OCI-LY7 (cell line): ENCODE results near the gene ADSS1. TPM values are rescaled to one million over a fixed set of nuclear protein-coding genes. Genes with fewer than 3 reads are reported as not detected.

Source experiments
- BruUV-seq: library from RNA; stranded (reverse); fragments of 400-500 nt; replicated peaks from 2 replicates; lab custom pipeline; 2021; lab: Mats Ljungman, UMichigan
- CTCF ChIA-PET: fragments of 300-600 bp; sonication (Branson Sonifier 250); formaldehyde crosslinking; loops from one replicate; lab custom pipeline; 2022; ENCODE audit warnings: antibody characterized with exemption; ENCODE audit not compliant: unreplicated experiment; lab: Charles Lee
- POLR2A ChIA-PET: fragments of 300-600 bp; sonication (Branson Sonifier 250); formaldehyde crosslinking; loops from one replicate; lab custom pipeline; 2022; ENCODE audit warnings: antibody characterized with exemption; lab: Charles Lee
- DNase-seq: peaks from one replicate; pipeline ENCODE4 v3.0.0-alpha.2; 2015; ENCODE audit warnings: low spot score
- H2AFZ ChIP-seq: fragments of 200-600 bp; sonication (generic), shearing (Covaris generic); 2 replicates; pipeline ENCODE4 v1.6.1; 2014; ENCODE audit warnings: mild to moderate bottlenecking, antibody characterized with exemption, low read length, moderate library complexity
- H3K27ac ChIP-seq: fragments of 200-600 bp; sonication (generic); 2 replicates; pipeline ENCODE4 v1.5.1; 2014; ENCODE audit warnings: mixed run types, low read depth, mild to moderate bottlenecking, moderate library complexity, low read length, inconsistent platforms; ENCODE audit not compliant: poor library complexity, severe bottlenecking
- H3K36me3 ChIP-seq: fragments of 200-600 bp; sonication (generic); 2 replicates; pipeline ENCODE4 v1.6.1; 2014; ENCODE audit warnings: mild to moderate bottlenecking, antibody characterized with exemption, low read length, moderate library complexity, mixed read lengths; ENCODE audit not compliant: insufficient read depth
- H3K4me1 ChIP-seq: fragments of 200-600 bp; sonication (generic); 2 replicates; pipeline ENCODE4 v1.5.1; 2014; ENCODE audit warnings: mild to moderate bottlenecking, low read length; ENCODE audit not compliant: insufficient read depth, poor library complexity, severe bottlenecking
- H3K4me2 ChIP-seq: fragments of 200-600 bp; sonication (generic); 2 replicates; pipeline ENCODE4 v1.6.1; 2014; ENCODE audit warnings: mild to moderate bottlenecking, low read length
- H3K4me3 ChIP-seq: fragments of 200-600 bp; sonication (generic); 2 replicates; pipeline ENCODE4 v1.5.1; 2014; ENCODE audit warnings: mild to moderate bottlenecking, low read depth, low read length; ENCODE audit not compliant: poor library complexity, severe bottlenecking
- H3K79me2 ChIP-seq: fragments of 200-600 bp; sonication (generic); 2 replicates; pipeline ENCODE4 v1.6.1; 2016; ENCODE audit warnings: low read depth, mild to moderate bottlenecking, low read length, moderate library complexity, mixed read lengths; ENCODE audit not compliant: insufficient read depth
- H3K9me2 ChIP-seq: fragments of 200-600 bp; sonication (generic); 2 replicates; pipeline ENCODE4 v1.6.1; 2016; ENCODE audit warnings: mild to moderate bottlenecking, low read length, mixed read lengths; ENCODE audit not compliant: insufficient read depth
- H3K9me3 ChIP-seq: fragments of 200-600 bp; sonication (generic); 2 replicates; pipeline ENCODE4 v1.6.1; 2014; ENCODE audit warnings: mild to moderate bottlenecking, mixed run types, low read length, mixed read lengths
- H4K20me1 ChIP-seq: fragments of 200-600 bp; sonication (generic); 2 replicates; pipeline ENCODE4 v1.6.1; 2014; ENCODE audit warnings: mild to moderate bottlenecking, antibody characterized with exemption, low read length, moderate library complexity, mixed read lengths; ENCODE audit not compliant: insufficient read depth
- EZH2phosphoT487 ChIP-seq: fragments of 200-600 bp; sonication (generic); IDR thresholded peaks from 2 replicates; pipeline ENCODE4 v1.6.1; 2018; ENCODE audit warnings: low read depth, borderline replicate concordance, mild to moderate bottlenecking, mixed run types, antibody characterized with exemption, low read length, moderate library complexity, mixed read lengths
- intact Hi-C: fragments of 100-400 bp; cut with micrococcal nuclease; formaldehyde crosslinking; loops from one replicate; pipeline ENCODE4 v1.10.0; 2022; ENCODE audit not compliant: unreplicated experiment
- total RNA-seq, 2 experiments: library from RNA; depleted of rRNA in 1 of 2; stranded (reverse); fragments of >200 nt in 1 of 2; shearing (Covaris generic) in 1 of 2; gene quantifications; 2 replicates each; pipeline ENCODE4 v1.2.3, GENCODE V29; 2014 to 2022
- TF ChIP-seq, protein P1 (sequence below): fragments of 200-600 bp; sonication (generic); conservative IDR thresholded peaks from 2 replicates; pipeline ENCODE4 v1.5.1; 2014; ENCODE audit warnings: mild to moderate bottlenecking, antibody characterized with exemption, low read length, moderate library complexity, mixed read lengths

ADSS1 gene
- total RNA-seq, 2 experiments from 2014 or later, result 2.8 TPM; not detected in 1

- intact Hi-C loops, result no loop called here
- no peaks in the 10 kb centered on the region for H3K9me2 ChIP-seq
These were observed 23.0 kb downstream of the ADSS1 start for GRCh38 chr14:104746934-104747481.

GRCh38 chr14:104747876-104748275 is 23.8 kb downstream of the ADSS1 start:
- Histone ChIP-seq H3K79me2 (no peaks in the 10 kb centered on the region), H3K9me2 (no peaks in the 10 kb centered on the region), H4K20me1 (no peaks in the 10 kb centered on the region), H3K4me1 (peaks cover 19% of the 10 kb centered on the region), H3K27ac (no peak overlapping the region), H3K4me2 (no peak overlapping the region), H3K36me3 (no peaks in the 10 kb centered on the region), H3K9me3 (0 out of 2 replicates have a peak, but pooled peaks cover 10% of the 10 kb centered on the region), H3K4me3 (no peak overlapping the region), H2AFZ (no peak overlapping the region)
- intact Hi-C loops, result no loop called here
- TF ChIP-seq, protein P1, sequence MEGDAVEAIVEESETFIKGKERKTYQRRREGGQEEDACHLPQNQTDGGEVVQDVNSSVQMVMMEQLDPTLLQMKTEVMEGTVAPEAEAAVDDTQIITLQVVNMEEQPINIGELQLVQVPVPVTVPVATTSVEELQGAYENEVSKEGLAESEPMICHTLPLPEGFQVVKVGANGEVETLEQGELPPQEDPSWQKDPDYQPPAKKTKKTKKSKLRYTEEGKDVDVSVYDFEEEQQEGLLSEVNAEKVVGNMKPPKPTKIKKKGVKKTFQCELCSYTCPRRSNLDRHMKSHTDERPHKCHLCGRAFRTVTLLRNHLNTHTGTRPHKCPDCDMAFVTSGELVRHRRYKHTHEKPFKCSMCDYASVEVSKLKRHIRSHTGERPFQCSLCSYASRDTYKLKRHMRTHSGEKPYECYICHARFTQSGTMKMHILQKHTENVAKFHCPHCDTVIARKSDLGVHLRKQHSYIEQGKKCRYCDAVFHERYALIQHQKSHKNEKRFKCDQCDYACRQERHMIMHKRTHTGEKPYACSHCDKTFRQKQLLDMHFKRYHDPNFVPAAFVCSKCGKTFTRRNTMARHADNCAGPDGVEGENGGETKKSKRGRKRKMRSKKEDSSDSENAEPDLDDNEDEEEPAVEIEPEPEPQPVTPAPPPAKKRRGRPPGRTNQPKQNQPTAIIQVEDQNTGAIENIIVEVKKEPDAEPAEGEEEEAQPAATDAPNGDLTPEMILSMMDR, result no peak
- TF ChIP-seq EZH2phosphoT487, result no peak
- ChIA-PET CTCF (no interaction called here), POLR2A (no interaction called here)
- DNase-seq, result no peak
- no TSS peak for BruUV-seq

More at GRCh38 chr14:104746934-104747481, 23.0 kb downstream of the ADSS1 start:
- Histone ChIP-seq H3K4me2 (no peak overlapping the region), H2AFZ (no peak overlapping the region), H3K79me2 (no peaks in the 10 kb centered on the region), H3K4me3 (no peak overlapping the region), H3K9me3 (0 out of 2 replicates have a peak, but pooled peaks cover 10% of the 10 kb centered on the region), H4K20me1 (no peaks in the 10 kb centered on the region), H3K27ac (no peak overlapping the region), H3K4me1 (peaks cover 16% of the 10 kb centered on the region), H3K36me3 (no peaks in the 10 kb centered on the region)
- ChIA-PET CTCF (no interaction called here), POLR2A (no interaction called here)
- TF ChIP-seq, protein P1, result no peak
- no peak for TF ChIP-seq EZH2phosphoT487
- no TSS peak for BruUV-seq
- DNase-seq, result no peak

DNA sequence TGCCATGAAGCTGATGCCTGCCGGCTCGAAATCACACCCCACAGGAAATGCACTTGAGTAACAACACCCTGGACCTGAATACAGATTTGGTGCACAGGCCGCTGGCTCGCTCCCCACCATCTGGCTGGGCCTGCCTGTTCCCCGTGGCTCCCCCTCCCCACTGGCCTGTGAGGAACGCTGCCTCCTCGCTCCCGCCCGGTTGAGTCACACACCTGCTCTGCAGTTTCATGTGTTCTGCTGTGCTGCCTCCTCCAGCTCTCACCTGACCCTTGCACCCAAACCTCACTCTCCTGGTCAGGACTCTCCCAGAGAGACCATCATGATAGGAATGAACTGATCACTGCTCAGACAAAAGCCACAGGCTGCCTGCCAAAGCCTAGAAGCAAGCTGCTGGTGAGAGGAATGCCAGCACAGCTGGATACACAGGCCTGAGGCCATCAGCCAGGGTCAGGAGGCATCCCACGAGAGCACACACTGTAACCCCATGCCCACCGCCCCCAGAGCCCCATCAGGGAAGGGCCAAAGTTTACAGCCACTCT is 25.2 kb downstream of the ADSS1 start:
- 0 out of 2 replicates have a peak, but pooled peaks cover 10% of the 10 kb centered on the region for H3K9me3 ChIP-seq
- H3K79me2 ChIP-seq, result peaks cover 11% of the 10 kb centered on the region
- TF ChIP-seq, protein P1, result no peak
- TF ChIP-seq EZH2phosphoT487, result no peak
- H3K4me3 ChIP-seq, result no peak overlapping the region
- H2AFZ ChIP-seq, result no peak overlapping the region
- no peaks in the 10 kb centered on the region for H3K36me3 ChIP-seq
- H3K4me1 ChIP-seq, result peaks cover 23% of the 10 kb centered on the region
- H4K20me1 ChIP-seq, result peaks cover 7% of the 10 kb centered on the region; the same call in 1 of the 2 replicates
- H3K4me2 ChIP-seq, result peak overlapping the region; percentile 2; the same call in 1 of the 2 replicates
- H3K9me2 ChIP-seq, result no peaks in the 10 kb centered on the region
- peak; percentile 43 for DNase-seq
- no TSS peak for BruUV-seq
- H3K27ac ChIP-seq, result no peak overlapping the region
- POLR2A ChIA-PET, result interaction anchor here (0.7 kb wide), 1 partner anchor 55 kb away, joined by 5 read pairs; no protein-coding TSS in a partner anchor
- intact Hi-C loops, result no loop called here
- CTCF ChIA-PET, result no interaction called here
